HepG2 (cell line): ENCODE data around the gene RNFT1. TPM values are rescaled to one million over a fixed set of nuclear protein-coding genes. Genes with fewer than 3 reads are reported as not detected.

Experiments used
- FOXK2 ChIP-seq: fragments of 450-650 bp; IDR thresholded peaks from 2 replicates; pipeline ENCODE4 v1.6.1; 2016
- LRRFIP1 ChIP-seq: sonication (generic); formaldehyde crosslinking; conservative IDR thresholded peaks from 2 replicates; pipeline ENCODE4 v1.4.0; 2020; ENCODE audit warnings: missing genetic modification reagents
- MEIS1 ChIP-seq: sonication (generic); formaldehyde crosslinking; IDR thresholded peaks from 2 replicates; pipeline ENCODE4 v1.9.0; 2021; ENCODE audit warnings: mild to moderate bottlenecking, missing genetic modification reagents, moderate library complexity, borderline replicate concordance
- PBX2 ChIP-seq: IDR thresholded peaks from 2 replicates; pipeline ENCODE4 v1.6.1; 2016; ENCODE audit warnings: control low read depth
- PRPF4 ChIP-seq: fragments of 200-400 bp; formaldehyde crosslinking; IDR thresholded peaks from 2 replicates; pipeline ENCODE4 v1.6.1; 2016; ENCODE audit warnings: low read length, low read depth; ENCODE audit not compliant: poor library complexity, severe bottlenecking
- RFXAP ChIP-seq: sonication (generic); formaldehyde crosslinking; IDR thresholded peaks from 2 replicates; pipeline ENCODE4 v1.4.0; 2020; ENCODE audit warnings: missing genetic modification reagents, borderline replicate concordance
- SAP130 ChIP-seq: IDR thresholded peaks from 2 replicates; pipeline ENCODE4 v1.6.1; 2016; ENCODE audit warnings: low read depth
- SNAPC2 ChIP-seq: sonication (generic); formaldehyde crosslinking; IDR thresholded peaks from 2 replicates; pipeline ENCODE4 v1.8.1; 2022; ENCODE audit warnings: mild to moderate bottlenecking, missing genetic modification reagents
- UBTF ChIP-seq: sonication (generic); formaldehyde crosslinking; IDR thresholded peaks from 2 replicates; pipeline ENCODE4 v1.4.0; 2020; ENCODE audit warnings: mild to moderate bottlenecking, missing genetic modification reagents
- YEATS2 ChIP-seq: sonication (generic); formaldehyde crosslinking; IDR thresholded peaks from 2 replicates; pipeline ENCODE4 v1.4.0; 2020; ENCODE audit warnings: missing genetic modification reagents, borderline replicate concordance
- ZKSCAN5 ChIP-seq: sonication (generic); formaldehyde crosslinking; IDR thresholded peaks from 2 replicates; pipeline ENCODE4 v1.5.1; 2020; ENCODE audit warnings: mild to moderate bottlenecking, missing genetic modification reagents
- ZMAT3 ChIP-seq: sonication (generic); formaldehyde crosslinking; conservative IDR thresholded peaks from 2 replicates; pipeline ENCODE4 v1.7.0; 2021; ENCODE audit warnings: missing genetic modification reagents
- ZNF10 ChIP-seq: sonication (generic); formaldehyde crosslinking; IDR thresholded peaks from 2 replicates; pipeline ENCODE4 v1.4.0; 2020; ENCODE audit warnings: mild to moderate bottlenecking, low read depth, missing genetic modification reagents, borderline replicate concordance
- ZNF205 ChIP-seq: IDR thresholded peaks from 2 replicates; pipeline ENCODE4 v1.6.1; 2018; ENCODE audit warnings: missing biosample characterization, missing genetic modification reagents
- ZNF496 ChIP-seq: sonication (generic); formaldehyde crosslinking; IDR thresholded peaks from 2 replicates; pipeline ENCODE4 v1.8.1; 2023; ENCODE audit warnings: mild to moderate bottlenecking, moderate library complexity, missing genetic modification reagents; ENCODE audit not compliant: insufficient replicate concordance
- ZNF574 ChIP-seq: sonication (generic); formaldehyde crosslinking; IDR thresholded peaks from 2 replicates; pipeline ENCODE4 v1.4.0; 2020; ENCODE audit warnings: missing genetic modification reagents
- ZNF784 ChIP-seq: sonication (generic); formaldehyde crosslinking; IDR thresholded peaks from 2 replicates; pipeline ENCODE4 v1.5.1; 2020; ENCODE audit warnings: missing genetic modification reagents, mild to moderate bottlenecking, borderline replicate concordance
- polyA plus RNA-seq, 8 experiments: library from polyadenylated mRNA; depleted of rRNA in 3 of 8; stranded (reverse) in 7 of 8; unstranded in 1 of 8; fragments of >200 nt; fragmentation: Illumina TruSeq in 4 of 8; extraction: Trizol in 4 of 8; gene quantifications; 2 replicates each; pipeline versions ENCODE4 v1.2.1 to v1.2.3, GENCODE V29; 2011 to 2016; ENCODE audit warnings: low read depth in 4 of 8, missing spikeins in 1 of 8, mixed read lengths in 1 of 8; ENCODE audit not compliant: insufficient read depth in 1 of 8
- total RNA-seq, 5 experiments: library from RNA; depleted of rRNA; stranded (reverse); fragments of >200 nt; fragmentation: Illumina TruSeq; extraction: Trizol; gene quantifications; 2 replicates each; pipeline ENCODE4 v1.2.3, GENCODE V29; 2016; ENCODE audit warnings: low read depth in 1 of 5

The RNFT1 gene
- total and polyA plus RNA-seq, 2 of the 13 experiments (the other 11 are each of a cell fraction or from before 2014, with no cell fraction given): 19.1 to 22.1 TPM

GRCh38 chr17:59963738-59964481 is 630 bp downstream of the RNFT1 start (continued):
- TF ChIP-seq UBTF (CRISPR knock-in tag) (no peak), PRPF4 (no peak), ZNF496 (CRISPR knock-in tag) (no peak), PBX2 (CRISPR knock-in tag) (0 out of 2 replicates have a peak, but pooled peaks have one; percentile 19), RFXAP (CRISPR knock-in tag) (no peak), YEATS2 (CRISPR knock-in tag) (peak; percentile 19; the same call in 1 of the 2 replicates), ZKSCAN5 (CRISPR knock-in tag) (no peak), ZNF10 (CRISPR knock-in tag) (no peak), LRRFIP1 (no peak), ZNF784 (CRISPR knock-in tag) (no peak), FOXK2 (no peak), ZNF205 (no peak; the same call in 1 of the 2 replicates), SAP130 (CRISPR knock-in tag) (no peak), ZMAT3 (CRISPR knock-in tag) (no peak), SNAPC2 (0 out of 2 replicates have a peak, but pooled peaks have one; percentile 57), MEIS1 (CRISPR knock-in tag) (no peak), ZNF574 (CRISPR knock-in tag) (no peak)
